ENCODE measurements around the gene GP9.
"Not testable (repeated sequence)": the region's sequence is repeated elsewhere in the genome, so short reads cannot be mapped to it uniquely, and the experiment has no call there.

Gene GP9

DNA sequence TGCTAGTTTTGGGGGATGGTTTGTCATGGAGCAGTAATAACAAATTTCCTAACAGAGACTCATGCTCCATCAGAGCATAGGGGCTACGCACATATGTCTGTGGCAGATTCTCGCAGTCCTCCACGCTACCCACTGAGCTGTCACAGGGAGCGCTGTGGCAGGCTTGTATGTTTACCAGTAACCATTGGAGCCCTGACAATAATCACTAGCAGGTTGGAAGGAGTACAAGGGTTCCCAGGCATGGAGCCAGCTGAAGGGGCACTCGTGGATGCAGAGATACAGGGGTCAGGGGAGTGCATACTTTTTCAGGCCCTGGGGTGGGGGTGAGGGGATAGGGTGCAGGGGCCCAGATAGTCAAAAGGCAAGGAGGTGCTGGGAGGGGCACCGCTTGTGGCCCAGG, 7.9 kb upstream of the GP9 start:
- DNase-seq, result no peak

DNA sequence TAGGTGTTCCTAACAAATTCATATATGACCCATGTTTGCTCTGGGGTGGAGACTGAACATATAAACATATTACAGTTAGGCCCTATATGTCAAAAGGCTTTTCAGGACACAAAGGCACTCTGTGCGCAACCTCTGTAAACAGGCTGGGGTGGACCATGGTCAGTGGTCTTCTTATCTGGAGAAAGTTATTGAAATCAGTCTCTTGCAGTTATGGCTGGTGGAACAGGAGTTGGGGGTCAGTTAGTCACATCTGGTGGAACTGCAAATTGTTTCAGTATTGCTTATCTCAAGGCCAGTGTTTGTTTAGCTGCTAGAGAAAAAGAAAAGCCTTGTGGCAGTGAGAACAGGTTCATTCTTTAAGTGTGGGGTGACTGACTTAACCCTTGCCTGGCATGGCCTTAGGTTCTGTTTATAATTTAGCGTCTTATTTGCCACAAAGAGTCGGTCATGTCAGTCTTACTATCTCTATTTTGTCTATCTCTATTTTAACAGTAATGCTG, 5.9 kb upstream of the GP9 start:
- DNase-seq, result no peak

DNA sequence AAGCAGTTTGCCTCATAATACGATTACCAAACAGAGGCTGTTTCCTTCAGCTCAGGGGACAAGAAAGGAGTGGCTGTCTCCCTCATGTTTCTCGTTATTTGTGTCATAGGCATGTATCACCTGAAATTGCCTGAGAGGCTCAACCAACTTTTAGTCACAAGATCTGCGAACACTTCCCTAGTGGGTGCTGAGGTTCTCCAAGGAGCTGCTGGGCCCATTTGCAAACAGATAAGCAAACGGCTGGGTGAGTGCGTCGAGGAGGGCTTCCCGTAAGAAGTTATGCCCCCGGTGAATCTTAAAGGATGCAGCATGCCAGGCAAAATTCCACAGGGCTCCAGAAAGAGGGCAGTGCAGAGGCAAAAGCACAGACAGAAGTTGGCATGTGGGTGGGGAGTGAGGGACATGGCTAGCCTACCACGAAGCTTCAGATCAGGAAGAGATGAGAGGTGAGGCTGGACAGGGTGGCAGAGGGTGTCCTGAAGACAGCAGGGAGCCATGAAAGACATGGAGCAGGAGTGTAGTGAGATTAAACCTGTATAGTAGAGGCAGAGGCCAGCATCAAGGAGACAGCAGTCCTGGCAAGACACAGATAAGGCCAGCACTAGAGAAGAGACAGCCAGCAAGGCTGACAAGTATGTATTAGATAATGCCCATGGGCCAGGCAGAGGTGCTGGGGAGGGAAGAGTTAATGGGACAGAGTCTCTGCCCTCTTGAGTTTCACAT, 4.0 kb upstream of the GP9 start:
- DNase-seq, result no peak

DNA sequence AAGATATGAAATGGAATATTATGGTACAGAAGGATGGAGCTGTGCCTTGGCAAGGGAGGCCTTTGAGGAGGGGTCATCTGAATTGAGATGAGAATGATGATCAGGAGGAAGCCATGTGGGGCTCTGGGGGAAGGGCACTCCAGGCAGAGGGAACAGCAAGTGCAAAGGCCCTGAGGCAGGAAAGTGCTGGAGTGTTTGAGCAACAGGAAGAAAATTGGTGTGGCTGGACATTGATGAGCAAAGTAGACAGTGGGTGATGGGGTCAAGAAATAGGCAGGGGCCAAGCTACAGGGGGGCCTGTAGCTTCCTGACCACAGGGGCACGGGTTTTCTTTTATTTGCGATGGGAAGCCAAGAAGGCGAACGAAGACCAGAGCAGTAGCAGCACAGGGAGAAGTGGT, 3.3 kb upstream of the GP9 start:
- DNase-seq, result no peak

DNA sequence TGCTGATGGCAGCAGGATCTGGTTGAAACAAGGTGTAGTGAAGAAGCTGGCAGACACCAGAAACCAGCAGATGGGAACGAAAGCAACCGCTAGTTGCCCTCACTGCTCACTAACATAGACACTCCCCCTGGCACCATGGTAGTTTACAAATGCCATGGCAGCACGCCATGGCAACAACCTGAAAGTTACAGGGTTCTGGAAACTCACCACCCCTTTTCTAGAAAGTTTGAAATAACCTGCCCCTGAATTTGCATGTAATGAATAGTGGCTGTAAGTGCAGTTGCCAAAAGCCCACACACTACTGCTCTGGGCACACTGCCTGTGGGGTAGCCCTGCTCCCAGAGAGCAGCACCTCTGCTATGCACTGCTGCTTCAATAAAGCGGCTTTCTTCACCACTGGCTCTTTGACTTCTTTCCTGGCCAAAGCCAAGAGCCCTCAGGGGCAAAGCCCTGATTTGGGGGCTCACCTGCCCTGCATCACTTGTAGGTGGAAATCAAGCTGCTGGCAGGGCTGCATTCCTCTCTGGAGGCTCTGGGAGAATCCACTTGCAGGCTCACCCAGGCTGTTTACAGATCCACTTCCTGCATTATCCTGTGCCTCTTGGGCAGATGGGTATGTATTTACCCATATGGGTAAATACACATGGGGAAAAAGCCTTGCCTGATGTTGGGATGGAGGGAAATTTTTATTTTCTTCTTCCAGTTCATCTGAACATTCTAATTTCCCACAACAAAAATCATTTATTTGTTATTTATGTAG, 2.0 kb upstream of the GP9 start:
- DNase-seq, result no peak

DNA sequence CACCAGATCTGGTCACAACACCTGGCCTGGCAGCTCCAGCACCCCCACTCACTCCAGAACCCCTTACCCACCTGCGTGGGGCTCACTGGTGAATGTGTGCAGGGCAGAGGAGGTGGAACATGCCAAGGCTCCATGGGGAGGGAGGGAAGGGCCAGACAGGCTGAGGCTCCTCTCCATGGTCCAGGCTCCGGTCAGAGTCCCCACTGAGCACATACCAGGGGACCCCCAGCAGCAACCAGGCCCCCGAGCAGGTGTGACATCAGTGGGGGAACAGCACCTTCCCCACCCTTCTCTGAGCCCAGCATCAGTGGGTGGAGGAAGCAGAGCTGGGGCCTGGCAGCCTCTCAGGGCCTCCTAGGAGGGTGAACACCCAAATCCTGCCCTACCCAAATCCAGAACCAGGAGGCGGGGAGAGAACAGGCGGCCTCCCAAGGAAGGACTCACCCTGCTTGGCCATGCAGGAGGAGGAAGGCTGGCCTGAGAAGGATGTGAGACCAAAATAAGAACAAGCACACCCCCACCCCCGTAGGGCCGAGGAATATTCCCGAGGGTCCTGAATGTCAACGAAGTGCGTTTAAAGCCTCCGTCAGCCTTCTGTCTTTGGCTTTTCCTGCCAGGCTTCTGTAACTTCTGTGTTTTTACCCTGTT, 1.1 kb upstream of the GP9 start:
- DNase-seq, result no peak

DNA sequence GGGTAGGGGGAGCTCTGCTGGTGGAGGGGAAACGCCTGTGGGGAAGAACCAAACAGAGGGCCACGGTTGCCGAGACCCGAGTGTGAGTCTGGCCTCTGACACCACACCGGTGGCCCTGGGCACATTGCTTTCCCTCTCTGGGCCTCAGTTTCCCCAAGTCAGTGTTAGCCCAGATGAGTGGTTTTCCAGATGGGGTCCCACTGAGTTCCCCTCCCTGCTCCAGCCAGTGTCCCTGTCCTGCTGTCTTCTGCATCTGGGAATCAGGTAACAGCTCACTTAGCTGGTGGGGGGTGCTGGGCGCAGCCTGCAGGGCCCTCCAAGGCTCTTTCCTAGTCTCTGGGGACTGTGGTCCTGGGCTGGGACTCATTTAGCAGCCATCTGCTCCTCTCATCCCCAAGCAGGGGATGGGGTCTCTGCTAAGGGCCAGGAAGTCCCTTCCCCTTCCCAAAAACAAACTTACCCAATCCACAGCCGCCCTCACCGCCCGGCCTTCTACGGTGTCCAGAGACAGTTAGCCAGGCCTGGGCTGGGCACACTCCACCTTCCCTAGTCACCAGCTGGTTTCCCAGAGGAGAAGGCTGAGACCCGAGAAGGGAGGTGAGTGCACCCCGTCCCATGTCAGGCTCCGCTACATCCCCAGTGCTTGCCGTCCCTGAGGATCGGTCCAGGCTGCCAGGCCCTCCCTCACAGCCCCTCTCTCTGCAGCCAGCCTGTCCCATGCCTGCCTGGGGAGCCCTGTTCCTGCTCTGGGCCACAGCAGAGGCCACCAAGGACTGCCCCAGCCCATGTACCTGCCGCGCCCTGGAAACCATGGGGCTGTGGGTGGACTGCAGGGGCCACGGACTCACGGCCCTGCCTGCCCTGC, 676 bp downstream of the GP9 start:
- no peak for DNase-seq

DNA sequence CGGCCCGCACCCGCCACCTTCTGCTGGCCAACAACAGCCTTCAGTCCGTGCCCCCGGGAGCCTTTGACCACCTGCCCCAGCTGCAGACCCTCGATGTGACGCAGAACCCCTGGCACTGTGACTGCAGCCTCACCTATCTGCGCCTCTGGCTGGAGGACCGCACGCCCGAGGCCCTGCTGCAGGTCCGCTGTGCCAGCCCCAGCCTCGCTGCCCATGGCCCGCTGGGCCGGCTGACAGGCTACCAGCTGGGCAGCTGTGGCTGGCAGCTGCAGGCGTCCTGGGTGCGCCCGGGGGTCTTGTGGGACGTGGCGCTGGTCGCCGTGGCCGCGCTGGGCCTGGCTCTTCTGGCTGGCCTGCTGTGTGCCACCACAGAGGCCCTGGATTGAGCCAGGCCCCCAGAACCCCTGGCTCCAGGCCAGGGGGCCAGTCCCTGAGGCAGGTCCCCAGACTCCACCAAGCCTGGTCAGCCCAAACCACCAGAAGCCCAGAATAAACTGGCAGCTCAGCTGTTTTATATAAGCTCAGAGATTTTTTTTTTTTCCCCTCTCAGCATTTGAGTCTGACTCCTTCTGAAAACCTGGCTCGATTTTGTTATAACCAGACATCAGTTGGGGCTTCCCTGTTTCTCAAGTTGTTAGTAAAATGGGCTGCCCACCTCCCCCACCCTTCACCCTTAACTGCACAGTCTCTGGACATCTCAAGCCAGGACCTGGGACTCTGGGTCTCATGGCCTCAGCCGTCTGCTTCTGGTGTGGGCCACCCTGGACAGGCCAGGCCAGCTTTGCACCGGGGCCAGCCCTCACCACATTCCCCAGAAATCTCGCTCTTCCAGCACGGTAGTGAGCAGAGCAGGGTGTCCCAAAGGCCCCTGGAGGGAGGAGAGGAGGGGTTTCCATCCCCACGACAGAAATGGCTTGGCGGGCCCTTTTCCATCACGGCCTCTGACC, 1.6 kb downstream of the GP9 start:
- DNase-seq, result no peak

DNA sequence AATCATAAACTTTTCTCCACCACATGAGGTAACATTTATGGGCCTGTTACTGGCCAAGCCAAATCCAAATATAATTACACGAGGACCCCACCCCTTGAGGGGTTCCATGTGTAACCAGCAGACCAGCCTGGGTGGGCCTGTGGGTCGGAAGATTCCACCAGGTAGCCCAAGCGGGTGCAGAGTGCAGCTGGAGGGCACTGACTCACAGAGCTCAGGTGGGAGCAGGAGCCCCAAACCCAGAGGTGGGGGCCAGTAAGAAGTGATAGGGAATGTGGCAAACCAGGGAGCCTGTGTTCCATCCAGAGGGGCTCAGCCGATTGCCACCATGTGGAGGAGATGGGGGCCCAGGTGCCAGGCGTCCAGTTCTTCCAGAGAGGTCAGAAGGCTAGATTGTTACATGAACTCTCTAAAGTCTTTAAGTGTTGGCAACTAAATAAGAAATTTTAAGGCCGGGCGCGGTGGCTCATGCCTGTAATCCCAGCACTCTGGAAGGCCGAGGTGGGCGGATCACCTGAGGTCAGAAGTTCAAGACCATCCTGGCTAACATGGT, 2.6 kb downstream of the GP9 start:
- no peak for DNase-seq

DNA sequence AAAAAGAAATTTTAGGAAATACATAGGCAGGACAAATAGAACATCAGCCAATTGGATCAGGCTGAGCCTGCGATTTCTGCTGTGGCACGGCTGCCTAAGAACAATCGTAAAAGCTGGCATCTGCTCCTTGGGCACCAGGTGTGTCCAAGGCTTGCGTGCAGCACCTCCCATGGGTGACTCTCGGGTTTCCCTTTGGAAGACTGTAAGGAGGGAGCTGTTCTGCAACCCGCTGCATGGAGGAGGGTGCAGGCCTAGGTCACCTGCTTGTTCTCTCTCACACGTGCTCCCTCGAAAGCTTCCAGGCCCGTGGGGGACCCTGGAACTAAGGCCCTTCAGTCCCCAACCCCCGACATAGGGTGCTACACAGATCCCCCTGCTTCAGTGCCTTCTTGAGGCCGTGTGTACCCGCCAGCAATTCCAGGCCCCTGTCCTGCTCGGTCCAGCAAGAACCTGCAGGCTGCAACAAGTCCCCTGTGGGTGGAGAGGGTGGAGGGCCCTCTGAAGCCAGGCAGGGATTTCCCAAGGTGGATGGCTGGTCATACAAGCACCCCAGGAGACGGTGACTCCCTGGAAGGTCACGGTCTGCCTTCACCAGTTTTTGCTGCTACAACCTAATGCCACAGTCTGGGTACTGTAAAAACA, 3.4 kb downstream of the GP9 start:
- no peak for DNase-seq

DNA sequence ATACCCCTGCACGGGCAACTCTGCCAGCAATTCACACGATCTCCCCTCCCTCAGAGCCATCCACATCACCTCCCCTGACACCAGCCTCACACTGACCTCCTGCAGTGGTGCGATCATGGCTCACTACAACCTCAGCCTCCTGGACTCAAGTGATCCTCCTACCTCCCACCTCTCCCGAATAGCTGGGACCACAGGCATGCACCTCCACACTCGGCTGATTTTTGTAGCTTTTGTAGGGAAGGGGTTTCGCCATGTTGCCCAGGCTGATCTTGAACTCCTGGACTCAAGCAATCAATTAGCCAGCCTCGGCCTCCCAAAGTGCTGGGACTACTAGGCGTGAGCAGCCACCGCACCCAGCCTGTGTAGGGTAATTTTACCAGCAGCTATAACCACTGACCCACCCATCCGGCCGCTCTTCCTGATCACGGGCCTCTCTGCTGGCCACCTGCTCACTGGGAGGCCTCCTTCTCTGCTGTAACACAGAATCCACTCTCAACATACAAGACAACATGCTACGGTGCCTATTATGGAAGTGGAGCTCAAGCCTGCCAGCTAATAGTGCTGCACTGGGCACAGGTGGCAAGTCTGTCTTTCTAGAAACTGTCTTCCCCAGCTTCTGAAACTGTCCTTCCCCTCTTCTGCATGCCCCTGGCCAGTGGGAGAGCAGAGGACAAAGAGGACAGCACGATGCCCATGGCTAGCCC, 4.6 kb downstream of the GP9 start:
- no peak for DNase-seq

DNA sequence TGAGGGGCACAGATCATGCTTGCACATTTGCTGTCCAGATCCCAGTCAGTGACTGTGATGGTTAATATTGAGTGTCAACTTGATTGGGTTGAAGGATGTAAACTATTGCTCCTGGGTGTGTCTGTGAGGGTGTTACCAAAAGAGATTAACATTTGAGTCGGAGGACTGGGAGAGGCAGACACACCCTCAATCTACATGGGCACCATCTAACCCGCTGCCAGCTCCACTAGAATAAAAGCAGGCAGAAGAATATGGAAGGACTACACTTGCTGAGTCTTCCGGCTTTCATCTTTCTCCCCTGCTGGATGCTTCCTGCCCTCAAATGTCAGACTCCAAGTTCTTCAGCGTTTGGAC, 5.1 kb downstream of the GP9 start:
- DNase-seq, result no peak

DNA sequence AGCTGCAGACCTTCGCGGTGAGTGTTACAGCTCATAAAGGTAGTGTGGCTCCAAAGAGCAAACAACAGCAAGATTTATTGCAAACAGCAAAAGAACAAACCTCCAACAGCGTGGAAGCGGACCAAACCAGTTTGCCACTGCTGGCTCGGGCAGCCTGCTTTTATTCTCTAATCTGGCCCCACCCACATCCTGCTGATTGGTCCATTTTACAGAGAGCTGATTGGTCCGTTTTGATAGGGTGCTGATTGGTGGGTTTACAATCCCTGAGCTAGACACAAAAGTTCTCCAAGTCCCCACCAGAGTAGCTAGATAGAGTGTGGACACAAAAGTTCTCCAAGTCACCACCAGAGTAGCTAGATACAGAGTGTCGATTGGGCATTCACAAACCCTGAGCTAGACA, 7.1 kb downstream of the GP9 start:
- DNase-seq, result not testable (repeated sequence)

DNA sequence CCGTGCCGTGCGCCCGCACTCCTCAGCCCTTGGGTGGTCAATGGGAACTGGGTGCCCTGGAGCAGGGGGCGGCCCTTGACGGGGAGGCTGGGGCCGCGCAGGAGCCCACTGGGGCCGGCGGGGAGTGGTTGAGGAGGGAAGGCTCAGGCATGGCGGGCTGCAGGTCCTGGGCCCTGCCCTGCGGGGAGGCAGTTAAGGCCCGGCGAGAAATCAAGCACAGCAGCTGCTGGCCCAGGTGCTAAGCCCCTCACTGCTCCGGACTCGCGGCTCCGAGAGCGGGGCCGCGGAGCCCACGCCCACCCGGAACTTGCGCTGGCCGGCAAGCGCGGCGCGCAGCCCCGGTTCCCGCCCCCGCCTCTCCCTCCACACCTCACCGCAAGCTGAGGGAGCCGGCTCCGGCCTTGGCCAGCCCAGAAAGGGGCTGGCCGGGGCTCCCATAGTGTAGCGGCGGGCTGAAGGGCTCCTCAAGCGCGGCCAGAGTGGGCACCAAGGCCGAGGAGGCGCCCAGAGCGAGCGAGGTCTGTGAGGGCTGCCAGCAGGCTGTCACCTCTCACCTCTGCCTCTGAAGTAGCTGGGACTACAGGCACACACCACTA, 7.8 kb downstream of the GP9 start:
- DNase-seq, result no peak

DNA sequence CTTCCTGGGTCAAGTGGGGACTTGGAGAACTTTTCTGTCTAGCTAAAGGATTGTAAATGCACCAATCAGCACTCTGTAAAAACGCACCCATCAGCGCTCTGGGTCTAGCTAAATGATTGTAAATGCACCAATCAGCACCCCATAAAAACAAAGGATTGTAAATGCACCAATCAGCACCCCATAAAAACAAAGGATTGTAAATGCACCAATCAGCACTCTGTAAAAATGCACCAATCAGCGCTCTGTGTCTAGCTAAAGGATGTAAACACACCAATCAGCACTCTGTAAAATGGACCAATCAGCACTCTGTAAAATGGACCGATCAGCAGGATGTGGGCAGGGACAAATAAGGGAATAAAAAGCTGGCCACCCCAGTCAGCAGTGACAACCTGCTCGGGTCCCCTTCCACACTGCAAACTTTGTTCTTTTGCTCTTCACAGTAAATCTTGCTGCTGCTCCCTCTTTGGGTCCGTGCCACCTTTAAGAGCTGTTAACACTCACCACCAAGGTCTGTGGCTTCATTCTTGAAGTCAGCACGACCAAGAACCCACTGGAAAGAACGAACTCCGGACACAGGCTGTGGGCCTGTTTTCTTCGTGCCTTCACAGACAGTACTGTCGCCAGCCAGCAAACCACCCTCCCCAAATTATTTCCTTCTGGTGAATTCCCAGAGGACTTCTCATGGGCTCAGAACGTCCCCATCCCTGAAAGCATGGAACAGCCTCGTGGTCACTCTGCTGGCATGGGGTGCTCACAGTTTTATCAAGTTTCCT, 8.9 kb downstream of the GP9 start:
- DNase-seq, result not testable (repeated sequence)

DNA sequence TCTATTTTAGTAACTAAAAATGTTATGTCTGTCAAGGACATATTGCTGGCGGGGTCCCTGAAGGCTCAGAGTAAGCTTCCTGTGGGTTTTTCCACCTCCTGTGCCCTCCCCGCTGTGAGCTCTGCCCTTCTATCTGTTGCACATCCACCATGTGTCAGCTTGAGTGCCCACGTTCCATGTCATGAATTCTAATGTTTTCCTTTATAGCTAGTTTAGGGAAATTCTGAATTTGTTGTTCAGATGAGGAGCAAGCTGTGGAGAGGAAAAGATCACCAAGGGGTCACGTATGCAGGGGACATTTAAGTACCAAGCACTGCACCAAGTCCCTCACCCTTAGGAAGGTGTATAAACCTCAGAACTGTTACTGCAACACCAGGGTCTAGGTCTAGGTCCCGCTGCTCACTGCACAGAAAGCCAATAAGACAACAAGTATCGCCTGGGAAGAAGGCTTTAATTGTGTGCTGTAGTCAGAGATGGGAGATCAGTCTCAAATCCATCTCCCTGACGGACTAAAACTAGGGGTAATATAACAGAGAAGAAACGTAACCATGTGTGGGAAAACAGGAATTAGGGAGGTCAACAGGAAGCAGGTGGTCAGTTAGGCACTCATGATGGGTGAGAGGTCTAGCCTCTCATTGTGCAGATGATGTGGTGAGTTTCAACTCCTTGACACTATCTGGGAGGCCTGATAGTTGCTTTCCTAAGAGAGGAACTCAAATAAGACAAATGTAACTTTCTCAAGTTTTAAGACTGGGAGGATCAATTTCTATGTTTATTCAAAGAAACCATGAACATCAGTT, 9.7 kb downstream of the GP9 start:
- no peak for DNase-seq

DNA sequence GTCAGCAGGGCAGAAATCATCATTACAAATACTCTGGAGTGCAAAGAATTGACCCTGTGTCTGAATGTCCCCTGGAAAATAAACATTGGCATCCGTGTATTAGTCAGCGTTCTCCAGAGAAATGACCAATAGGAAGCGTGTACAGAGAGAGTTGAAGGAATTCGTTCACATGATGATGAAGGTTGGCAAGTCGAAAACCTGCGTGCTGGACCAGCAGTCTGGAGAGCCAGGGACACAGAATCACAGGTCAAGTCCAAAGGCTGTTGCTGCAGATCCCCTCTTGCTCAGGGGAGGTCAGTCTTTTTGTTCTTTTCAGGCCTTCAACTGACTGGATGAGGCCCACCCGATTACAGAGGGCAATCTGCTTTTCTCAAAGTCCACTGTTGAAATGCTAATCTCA, 16.6 kb downstream of the GP9 start:
- no peak for DNase-seq

DNA sequence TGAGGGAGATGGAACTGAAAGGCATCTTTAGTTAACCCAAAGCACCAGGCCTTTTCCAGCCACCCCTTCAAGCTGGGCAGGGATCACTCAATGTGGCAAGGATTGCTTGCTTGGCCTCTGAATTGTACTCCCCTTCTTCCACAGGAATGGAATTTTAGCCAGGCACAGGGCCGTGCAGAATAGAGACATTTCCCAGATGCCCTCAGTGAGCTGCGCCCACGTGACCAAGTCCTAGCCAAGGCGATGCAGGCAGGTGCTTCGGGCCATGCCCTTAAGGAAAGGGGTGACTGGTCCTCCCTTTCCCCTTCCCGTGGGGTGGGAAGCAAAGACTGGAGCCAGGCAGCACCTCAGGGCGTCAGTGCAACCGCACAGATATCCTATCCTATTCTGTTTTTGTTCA, 17.9 kb downstream of the GP9 start:
- no peak for DNase-seq

Measured in GDM1 (cell line).